ENCODE measurements around the gene SPIRE2.

Gene SPIRE2

GRCh38 chr16:89844739-89845339 is 16.6 kb downstream of the SPIRE2 start:
- H3K4me3 ChIP-seq (ENCODE audit: low read depth, low read length): no peak overlapping the region
- no peak for TF ChIP-seq CTCF (IDR thresholded peaks at IDR 0.05; ENCODE audit: low read depth, low read length, missing control alignments)
- no peak for DNase-seq
- H3K36me3 ChIP-seq (replicated peaks): no peaks in the 10 kb centered on the region
- no peak overlapping the region for H3K27ac ChIP-seq
- in situ Hi-C loops (cut with HindIII; ENCODE audit: low pct_ligation_motif_present, low sequenced_read_pairs): no loop called here
- no peaks in the 10 kb centered on the region for H3K27me3 ChIP-seq (replicated peaks)

- no peak for TF ChIP-seq CTCF (IDR thresholded peaks at IDR 0.05; ENCODE audit: low read depth, low read length, missing control alignments)
- in situ Hi-C loops (cut with HindIII; ENCODE audit: low pct_ligation_motif_present, low sequenced_read_pairs): no loop called here
- Histone ChIP-seq H3K4me3 (ENCODE audit: low read depth, low read length) (no peak overlapping the region), H3K27me3 (replicated peaks) (no peaks in the 10 kb centered on the region), H3K36me3 (replicated peaks) (no peaks in the 10 kb centered on the region), H3K27ac (no peak overlapping the region)
- DNase-seq: no peak
Measured at GRCh38 chr16:89845417-89845816, 17.1 kb downstream of the SPIRE2 start.

GRCh38 chr16:89847051-89847939 is 19.0 kb downstream of the SPIRE2 start:
- no peak for TF ChIP-seq CTCF (IDR thresholded peaks at IDR 0.05; ENCODE audit: low read depth, low read length, missing control alignments)
- Histone ChIP-seq H3K4me3 (ENCODE audit: low read depth, low read length) (no peak overlapping the region), H3K36me3 (replicated peaks) (no peaks in the 10 kb centered on the region), H3K27me3 (replicated peaks) (no peaks in the 10 kb centered on the region), H3K27ac (no peak overlapping the region)
- in situ Hi-C loops (cut with HindIII; ENCODE audit: low pct_ligation_motif_present, low sequenced_read_pairs): no loop called here
- no peak for DNase-seq

- Histone ChIP-seq H3K36me3 (replicated peaks) (no peaks in the 10 kb centered on the region), H3K4me3 (ENCODE audit: low read depth, low read length) (no peak overlapping the region), H3K27me3 (replicated peaks) (no peaks in the 10 kb centered on the region), H3K27ac (no peak overlapping the region)
- in situ Hi-C loops (cut with HindIII; ENCODE audit: low pct_ligation_motif_present, low sequenced_read_pairs): no loop called here
- no peak for DNase-seq
- no peak for TF ChIP-seq CTCF (IDR thresholded peaks at IDR 0.05; ENCODE audit: low read depth, low read length, missing control alignments)
Measured at GRCh38 chr16:89847940-89848297, 19.6 kb downstream of the SPIRE2 start.

GRCh38 chr16:89848974-89849373 is 20.7 kb downstream of the SPIRE2 start:
- no peaks in the 10 kb centered on the region for H3K36me3 ChIP-seq (replicated peaks)
- in situ Hi-C loops (cut with HindIII; ENCODE audit: low pct_ligation_motif_present, low sequenced_read_pairs): no loop called here
- no peak for DNase-seq

More at GRCh38 chr16:89848974-89849373, 20.7 kb downstream of the SPIRE2 start:
- no peak for TF ChIP-seq CTCF (IDR thresholded peaks at IDR 0.05; ENCODE audit: low read depth, low read length, missing control alignments)
- no peak overlapping the region for H3K4me3 ChIP-seq (ENCODE audit: low read depth, low read length)
- H3K27ac ChIP-seq: no peak overlapping the region
- no peaks in the 10 kb centered on the region for H3K27me3 ChIP-seq (replicated peaks)
